HG03460 (cell line): ENCODE data around the gene XYLT1.

Experiments used
- ATAC-seq: cut with Tn5 transposase; IDR thresholded peaks from one replicate; pipeline ENCODE4 v1.9.1; 2021; ENCODE audit not compliant: unreplicated experiment

The XYLT1 gene

DNA sequence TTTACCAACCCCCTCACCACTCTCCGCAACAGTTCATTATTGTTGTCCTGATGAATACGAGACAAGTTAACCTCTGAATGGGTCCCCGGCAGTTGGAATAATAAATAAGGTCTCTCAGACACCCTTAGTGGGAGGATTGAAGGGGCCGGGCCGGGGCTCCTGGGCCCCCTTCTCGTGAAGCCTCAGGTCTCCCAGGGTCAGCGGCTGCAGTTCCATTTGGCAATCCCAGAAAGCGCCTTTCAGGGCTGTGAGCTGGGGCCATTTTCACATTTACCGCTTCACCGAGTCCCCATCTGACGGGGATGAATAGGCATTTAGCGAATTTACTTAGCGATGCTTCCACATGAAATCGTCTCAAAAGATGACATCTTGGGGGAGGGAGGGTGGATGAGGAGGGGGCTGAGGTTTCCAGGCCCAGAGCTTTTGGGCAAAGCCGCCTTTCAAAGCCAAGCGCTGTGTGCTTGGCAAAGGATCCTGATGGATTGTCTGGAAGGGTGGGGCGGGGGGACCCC lies 309.8 kb downstream of the XYLT1 start:
- ATAC-seq = no peak

DNA sequence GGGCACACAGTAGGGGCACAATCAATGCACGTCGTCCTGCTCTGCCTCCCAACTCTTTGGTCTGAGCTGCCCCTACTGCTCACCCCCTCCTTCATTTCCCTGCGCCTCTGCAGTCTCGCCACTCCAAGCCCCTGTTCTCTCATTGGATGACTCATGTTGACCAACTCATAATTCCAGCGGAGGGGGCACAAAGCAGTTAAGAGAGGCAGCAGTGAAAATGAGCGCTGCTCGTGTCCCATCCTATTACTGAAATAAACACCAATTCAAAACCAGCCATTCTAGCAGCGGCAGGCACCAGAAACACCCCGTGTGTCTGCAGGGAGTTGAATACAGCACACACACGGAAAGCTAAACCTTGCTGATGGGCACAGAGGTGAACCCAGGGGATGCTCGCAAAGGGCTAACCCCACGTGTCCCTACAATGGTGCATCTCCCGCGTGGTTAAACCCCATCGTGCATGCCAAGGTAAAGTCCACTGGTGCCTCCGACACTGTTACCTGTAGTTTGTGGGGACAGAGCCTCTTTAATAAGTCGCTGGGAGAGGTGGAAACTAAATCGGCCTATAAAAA lies 310.4 kb downstream of the XYLT1 start:
- no peak for ATAC-seq

DNA sequence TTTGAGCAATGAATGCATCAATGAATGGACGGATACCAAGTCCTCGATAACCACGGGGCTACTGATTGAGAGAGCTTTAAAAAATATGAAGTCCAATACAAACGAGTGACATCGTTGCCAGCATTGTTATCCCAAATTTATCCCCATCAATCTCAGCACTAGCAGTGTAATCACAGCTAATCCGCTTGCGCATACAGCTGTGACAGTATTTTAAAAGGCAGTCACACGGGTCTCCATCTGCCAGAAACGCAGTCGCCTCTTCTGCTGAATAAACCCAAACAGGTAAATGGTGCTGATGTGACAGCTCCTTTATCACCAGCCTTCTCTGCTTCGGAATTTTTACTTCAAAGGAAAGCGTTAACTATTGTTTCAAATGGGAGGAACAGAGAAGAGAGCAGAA lies 311.1 kb downstream of the XYLT1 start:
- no peak for ATAC-seq

DNA sequence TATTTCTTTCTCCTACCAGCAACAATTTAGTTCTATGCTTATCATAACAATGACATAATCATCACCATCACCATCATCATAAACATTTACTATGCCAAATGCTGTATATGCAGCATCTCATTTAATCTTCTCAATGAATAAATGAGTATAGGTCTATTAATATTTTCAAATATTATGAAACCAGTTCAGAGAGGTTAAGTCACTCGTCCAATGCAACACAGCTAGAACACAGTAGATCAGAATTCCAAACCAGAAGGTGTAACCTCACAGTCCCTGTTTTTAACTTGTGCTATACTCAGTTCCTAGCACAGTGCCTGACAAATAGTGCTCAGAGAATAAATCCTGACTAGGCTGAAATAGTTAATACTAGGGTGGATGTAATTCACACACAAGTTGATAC lies 314.8 kb downstream of the XYLT1 start:
- ATAC-seq = no peak

DNA sequence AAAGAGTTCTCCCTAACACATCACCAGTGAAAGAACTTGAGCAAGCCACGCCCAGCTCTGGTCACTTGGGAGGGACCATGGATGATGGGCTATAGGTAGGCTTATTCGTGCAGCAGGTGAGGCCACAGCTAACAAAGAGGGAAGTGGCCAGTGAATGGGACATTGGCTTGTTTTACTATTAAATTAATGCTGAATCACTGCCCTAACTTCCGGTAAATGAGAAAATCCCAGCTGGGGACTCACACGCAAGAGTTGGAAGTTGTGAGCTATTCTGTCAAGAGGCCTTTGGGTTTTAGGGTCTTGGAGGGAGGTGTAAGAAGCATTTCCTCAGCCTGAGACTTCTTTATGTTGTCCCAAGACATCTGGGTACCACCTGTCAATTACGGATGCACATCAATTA lies 315.3 kb downstream of the XYLT1 start:
- ATAC-seq = no peak

DNA sequence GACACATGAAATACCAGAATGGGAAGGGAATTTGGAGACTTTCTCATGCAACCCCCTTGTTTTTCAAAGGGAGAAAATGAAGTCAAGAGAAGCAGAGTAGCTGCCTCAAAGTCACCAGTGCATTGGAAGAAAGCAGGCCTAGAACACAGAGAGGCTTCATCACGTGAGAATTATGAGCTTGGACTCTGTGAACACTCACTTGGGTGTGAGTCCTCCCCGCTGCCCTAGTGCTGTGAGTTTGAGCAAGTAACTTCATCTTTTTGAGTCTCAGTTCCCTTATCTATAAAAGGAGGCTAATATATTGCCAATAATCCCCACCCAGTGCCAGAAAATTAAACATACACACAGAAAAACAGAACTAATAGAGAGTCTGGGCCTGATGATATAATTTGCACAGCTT lies 315.8 kb downstream of the XYLT1 start:
- no peak for ATAC-seq

DNA sequence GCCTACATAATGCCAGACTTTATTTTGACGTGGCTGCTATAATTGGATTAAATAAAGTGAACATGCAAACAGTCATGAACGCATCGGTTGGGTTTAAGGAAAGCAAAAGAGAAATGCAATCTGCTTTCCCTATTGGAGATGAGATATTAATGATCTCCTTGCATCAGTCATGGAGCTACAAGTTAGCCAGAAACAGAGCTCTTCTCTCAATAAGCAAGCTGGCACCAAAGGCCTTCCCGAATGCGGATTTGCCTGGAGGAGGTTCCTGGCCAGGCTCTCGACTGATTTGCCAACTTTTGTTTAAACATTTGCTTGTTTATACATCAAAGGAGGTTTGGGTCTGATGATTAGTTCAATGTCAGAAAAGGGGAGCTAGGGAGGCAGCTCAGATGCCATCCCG lies 318.4 kb downstream of the XYLT1 start:
- ATAC-seq = no peak

DNA sequence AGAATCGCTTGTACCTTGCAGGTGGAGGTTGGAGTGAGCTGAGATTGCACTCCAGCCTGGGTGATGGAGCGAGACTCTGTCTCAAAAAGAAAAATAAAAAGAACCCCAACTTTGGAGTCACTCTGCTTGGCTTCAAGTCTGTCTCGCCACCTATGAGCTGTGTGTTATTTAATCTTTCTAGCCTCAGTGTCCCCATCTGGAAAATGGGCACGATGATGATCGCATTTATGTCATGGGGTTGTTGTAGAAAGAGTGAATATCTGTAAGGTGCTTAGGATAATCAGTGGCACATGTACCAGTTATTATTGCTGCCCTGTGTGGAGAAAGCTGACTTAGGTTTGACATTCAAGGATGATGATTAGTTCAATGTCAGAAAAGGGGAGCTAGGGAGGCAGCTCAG lies 319.4 kb downstream of the XYLT1 start:
- no peak for ATAC-seq

DNA sequence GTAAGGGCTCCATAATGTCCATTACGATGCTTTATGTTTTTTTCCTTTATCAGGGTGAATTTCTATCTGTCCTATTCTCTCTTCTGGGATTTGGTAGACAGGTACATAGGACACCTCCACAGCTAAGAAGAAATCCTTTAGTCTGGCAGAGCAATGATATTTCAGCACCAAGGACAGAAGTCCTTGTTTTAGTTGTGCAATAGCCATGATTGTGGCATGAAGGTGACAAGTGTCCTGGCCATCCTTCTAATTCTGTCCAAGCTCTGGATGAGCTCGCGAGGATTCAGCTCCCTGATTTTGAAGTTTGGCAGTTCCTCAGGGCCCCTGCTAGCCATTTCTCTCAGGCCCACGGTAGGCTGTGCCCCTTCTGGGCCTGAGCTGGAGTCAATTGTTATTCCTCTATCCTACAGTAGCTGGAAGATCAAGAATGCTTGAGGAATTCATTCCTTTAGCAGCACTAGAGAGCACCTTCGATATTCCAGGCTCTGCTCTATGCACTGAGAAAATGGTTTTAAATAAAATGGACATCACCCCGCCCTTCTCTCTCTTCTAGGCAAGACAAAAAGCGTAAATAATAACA lies 320.8 kb downstream of the XYLT1 start:
- ATAC-seq = no peak

DNA sequence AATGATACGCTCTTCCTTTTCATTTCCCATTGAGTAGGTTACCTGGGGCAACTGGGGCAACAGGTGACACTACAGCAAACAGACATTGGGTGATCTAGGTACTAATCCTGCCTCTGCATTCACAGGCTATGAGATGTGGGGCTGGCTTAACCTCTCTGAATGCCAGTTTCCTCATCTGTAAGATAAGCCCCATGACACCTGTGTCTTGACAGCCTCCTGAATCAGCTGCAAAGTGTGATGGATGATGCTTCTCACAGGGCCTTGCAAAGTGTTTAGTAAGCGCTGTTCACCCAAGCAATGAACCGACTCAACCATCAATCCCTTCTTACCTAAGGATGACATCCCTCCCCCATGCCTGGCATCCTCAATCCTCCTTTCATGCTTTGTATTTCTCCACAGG lies 322.8 kb downstream of the XYLT1 start:
- no peak for ATAC-seq

DNA sequence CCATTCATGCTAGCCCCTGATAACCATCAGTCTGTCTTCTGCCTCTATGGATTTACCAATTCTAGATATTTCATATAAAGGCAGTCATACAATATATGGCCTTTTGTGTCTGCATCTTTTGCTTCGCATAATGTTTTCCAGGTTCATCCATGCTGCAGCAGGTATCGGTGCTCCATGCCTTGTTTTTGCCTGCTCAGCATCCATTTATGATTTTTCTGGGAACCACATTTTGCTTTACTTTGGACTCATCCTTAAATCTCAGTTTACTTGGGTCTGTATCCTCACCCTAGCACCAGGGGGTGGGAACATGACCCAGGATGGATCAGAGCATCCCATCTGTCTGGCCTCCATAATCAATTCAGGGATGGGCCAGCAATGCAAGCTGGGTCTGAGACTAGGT lies 325.7 kb downstream of the XYLT1 start:
- ATAC-seq = no peak

DNA sequence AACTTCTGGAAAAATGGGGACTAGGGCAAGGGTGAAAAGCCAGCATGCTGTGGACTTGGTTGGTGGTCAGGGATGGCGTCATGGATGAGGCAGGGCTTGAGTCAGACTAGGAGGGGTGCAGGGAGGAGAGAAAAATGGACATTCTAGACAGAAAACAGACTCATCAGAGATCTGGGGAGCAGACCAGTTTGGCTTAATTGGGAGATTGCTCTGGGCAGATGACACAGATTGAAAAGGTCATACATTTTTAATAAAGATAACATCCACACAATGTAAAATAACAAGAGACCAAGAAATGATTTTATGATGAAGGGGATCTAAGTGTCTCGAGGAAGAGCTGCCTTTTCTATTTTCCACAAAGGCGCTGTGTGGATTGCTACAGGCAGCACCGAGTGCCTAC lies 326.3 kb downstream of the XYLT1 start:
- ATAC-seq = no peak

DNA sequence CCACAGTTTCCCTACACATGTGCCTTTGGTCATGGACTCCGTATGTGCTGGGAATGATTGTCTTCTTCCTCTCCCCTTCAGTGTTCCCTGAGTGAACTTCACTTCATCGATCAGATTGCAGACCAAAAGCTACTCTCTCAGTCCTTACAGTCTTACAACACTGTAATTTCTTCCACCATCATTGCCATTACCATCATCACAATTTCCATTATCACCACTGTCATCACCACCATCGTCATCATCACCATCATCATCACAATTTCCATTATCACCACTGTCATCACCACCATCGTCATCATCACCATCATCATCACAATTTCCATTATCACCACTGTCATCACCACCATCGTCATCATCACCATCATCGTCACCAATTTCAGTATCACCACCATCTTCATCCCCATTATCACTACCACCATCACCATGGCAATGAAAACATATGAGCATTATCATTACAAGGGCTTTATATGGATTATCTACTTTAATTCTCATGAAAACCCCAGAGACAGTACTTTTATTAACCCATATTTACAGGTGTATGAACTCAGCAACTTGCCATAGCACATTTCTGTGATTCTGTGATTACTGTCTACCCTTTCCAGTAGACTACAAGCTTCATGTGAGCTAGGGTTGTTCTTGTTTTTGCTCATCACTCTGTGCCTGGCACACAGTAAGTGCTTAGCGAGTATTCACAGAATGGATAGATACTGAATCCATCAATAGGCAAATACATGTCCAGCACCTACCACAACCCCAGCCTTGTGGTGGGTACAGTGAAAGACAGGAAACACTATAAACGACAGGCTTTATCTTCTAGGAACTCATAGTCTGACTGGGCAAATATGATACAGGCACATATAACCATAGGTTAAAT lies 327.0 kb downstream of the XYLT1 start:
- no peak for ATAC-seq

DNA sequence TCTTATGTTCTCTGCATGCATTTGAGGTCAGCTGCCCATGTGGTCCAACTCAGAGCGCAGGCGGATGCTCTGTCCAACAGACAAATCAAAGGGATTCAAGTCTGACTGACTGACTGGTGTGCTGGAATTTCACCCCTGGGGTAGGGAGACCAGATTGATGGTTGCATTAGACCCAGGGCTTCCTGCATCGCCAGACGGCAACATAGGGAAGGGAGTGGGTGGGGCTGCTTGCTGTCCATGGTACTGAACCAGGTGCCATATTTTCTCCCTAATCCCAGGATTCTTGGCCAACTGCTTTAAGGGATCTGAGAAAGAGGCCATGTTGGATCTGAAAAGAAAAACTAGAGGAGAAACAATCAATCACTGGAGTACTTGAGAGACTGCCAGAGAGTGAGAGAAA lies 332.0 kb downstream of the XYLT1 start:
- ATAC-seq = no peak

DNA sequence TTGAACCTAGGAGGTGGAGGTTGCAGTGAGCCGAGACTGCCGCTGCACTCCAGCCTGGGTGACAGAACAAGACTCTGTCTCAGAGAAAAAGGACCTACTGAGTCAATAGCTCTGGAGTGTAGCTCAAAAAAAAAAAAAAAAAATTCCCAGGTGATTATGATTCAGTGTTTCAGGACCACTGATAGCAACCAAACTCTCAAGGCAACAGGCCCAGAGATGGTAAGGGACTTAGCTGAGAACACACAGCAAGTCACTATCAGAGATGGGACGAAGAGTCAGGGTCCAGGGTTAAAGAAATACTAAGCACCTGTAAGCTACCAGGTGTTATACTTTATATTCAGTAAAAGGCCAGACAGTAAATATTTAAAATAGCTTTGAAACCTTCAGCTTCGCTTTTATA lies 335.3 kb downstream of the XYLT1 start:
- ATAC-seq = no peak

DNA sequence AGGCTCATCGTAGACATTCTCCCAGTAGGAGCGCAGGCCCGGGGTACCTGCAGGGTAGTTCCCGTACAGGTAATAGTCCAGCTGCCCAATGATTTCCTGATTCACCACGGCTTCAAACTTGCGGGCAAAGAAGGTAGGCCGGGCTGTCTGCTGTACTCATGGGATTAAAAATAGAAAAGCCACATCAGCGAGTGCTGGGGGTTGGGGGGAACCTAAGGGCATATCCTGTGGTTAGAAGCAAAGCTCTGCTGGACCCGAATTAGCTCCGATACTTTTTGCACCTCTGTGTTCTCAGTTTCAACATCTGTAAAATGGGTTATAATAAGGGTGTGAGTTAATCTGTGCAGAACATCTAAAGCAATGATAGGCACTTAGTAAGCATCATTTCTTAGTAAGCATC lies 336.2 kb downstream of the XYLT1 start:
- ATAC-seq = peak; percentile 63

DNA sequence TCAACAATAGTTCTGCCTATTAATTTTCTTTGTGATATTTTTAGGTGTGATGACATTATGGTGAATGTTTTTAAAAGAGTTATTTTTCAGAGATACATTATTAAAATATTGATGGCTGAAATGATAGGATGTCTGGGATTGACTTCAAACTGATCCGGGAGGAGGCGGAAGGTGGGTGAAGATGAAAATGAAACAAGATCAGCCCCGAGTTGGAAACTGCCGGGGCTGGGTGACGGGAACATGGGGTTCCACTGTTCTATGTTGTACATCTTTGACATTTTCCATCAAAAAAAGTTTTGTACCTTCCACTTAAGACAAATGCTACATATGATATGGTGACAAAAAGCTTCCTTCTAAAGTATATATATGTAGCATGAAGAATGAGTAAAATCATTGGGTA lies 336.9 kb downstream of the XYLT1 start:
- ATAC-seq = no peak

DNA sequence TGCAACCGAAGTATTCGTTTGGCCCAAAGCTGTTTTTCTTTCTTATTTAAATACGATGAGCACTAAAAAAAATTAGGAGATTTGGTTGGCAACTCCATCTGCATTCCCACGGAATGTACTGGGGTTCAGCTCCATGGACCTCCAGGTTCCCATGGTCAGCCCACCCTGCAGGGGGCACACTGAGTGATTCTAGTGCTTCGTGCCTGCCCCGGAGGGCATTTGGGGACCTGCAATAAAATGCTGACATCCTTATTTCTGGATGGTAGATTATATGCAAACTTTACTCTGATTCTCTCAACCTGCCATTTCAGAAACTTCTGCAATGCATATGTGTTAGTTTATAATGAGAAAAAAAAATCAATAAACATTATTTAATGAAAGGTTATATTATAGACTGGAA lies 339.4 kb downstream of the XYLT1 start:
- no peak for ATAC-seq

DNA sequence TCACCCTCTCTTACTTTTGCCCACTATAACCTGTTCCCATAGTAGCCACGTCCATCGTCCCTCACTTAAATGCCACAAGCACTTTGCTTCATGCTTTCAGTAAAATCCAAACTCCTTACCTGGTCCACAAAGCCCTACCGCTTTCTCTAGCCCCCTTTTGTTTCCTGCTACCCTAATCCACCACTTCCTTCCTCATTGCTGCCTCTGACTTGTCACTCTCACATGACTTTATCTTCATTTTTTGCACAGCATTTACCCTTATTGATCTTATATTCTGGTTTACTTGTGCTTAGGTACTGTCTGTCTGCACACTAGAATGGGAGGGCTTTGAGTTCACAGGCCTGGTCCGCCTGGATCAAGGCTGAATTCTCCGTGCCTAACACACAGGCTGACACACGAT lies 340.0 kb downstream of the XYLT1 start:
- ATAC-seq = no peak

DNA sequence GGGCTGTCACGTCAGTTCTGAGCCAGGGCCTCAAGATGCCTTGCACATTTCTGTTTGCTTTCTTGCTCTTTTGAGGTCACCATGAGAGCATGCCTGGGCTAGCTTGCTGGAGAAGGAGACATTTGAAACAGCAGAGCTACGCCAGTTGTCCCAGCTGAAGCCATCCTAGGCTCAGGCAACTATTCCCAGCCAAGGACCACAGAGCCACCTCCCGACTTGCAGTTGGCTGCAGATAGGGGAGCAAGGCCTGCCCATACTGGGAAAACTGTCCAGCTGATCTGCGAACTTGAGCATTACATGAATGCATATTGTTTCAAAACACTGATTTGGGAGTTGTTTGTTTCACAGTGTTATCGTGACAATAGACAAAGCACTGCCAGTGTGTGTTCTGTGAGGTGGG lies 340.8 kb downstream of the XYLT1 start:
- no peak for ATAC-seq

DNA sequence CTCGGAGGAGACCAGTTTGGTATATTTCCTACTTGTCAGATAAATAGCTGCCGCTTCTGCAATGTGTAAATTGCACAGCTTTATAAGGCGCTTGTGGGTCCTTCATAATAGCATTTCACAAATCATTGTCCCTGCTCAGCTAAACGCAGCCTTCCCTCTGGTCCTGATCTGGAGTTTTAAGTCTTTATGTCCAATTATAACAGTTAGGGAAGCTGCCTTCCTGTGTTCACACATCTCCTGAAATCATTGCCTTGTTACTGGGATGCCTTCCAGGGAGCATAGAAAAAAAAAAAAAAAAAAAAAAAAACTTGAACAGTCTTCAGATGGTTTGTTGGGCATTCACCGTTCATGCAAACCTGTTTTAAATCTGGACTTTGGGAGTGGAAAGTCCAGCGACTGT lies 342.0 kb downstream of the XYLT1 start:
- ATAC-seq = no peak

DNA sequence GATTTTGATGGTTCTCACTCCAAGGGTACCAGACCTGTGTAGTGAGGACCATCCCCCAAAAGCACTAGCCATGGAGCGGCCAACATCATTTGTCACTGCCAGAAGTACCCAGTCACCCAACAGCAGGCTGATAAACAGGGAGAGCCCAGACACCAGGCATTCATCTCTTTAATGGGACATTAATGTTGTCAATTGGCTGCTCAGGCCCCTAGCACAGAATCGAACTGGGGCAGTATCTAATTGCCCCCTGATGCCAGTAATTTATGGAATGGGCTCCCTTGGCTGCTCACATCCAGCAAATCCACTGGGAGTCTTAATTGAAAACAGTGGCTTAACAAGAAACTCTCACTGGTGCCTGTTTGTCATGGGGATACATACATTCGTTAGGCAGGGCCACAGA lies 344.6 kb downstream of the XYLT1 start:
- no peak for ATAC-seq
